ENCODE measurements around the gene APBB1IP. TPM values are rescaled to one million over a fixed set of nuclear protein-coding genes. Genes with fewer than 3 reads are reported as not detected.
A peak's percentile ranks its signal among the peaks of the same experiment; 100 is the strongest.

Gene APBB1IP
- total and polyA plus RNA-seq, 9 of the 15 experiments (the other 6 are each of a cell fraction or from before 2014, with no cell fraction given), result 0.03 to 0.11 (median 0.06) TPM; not detected in 4

GRCh38 chr10:26550774-26551526, 112.8 kb downstream of the APBB1IP start:
- peak; percentile 80 for ATAC-seq
- DNase-seq (ENCODE audit: extremely low read depth in 1 of 4, low spot score in 3 of 4), result peak; percentile 13 to 37 (median 30)
- Histone ChIP-seq H3K27ac (ENCODE audit: extremely low read depth, low read depth, low read length) (no peak overlapping the region), H3K9me1 (ENCODE audit: control insufficient read depth, insufficient read depth, low read length) (no peaks in the 10 kb centered on the region), H3K79me2 (ENCODE audit: control insufficient read depth, insufficient read depth, low read length) (no peaks in the 10 kb centered on the region), H4K20me1 (replicated peaks; ENCODE audit: control insufficient read depth, insufficient read depth, low read length) (no peaks in the 10 kb centered on the region), H3K36me3 (ENCODE audit: control insufficient read depth, insufficient read depth, low read length) (no peaks in the 10 kb centered on the region), H3K9ac (ENCODE audit: insufficient read depth in 1 of 2, low read depth in 2 of 2, low read length in 2 of 2) (no peak overlapping the region), H3K27me3 (ENCODE audit: control insufficient read depth in 2 of 2, insufficient read depth in 2 of 2, low read length in 2 of 2) (no peaks in the 10 kb centered on the region; a peak in 1 of 5 replicates), H3K4me3 (no peak overlapping the region), H3K4me2 (ENCODE audit: insufficient read depth, low read length) (no peak overlapping the region), H2AFZ (ENCODE audit: low read depth, low read length) (no peak overlapping the region), H3K9me3 (replicated peaks; ENCODE audit: control insufficient read depth, insufficient read depth, low read depth, low read length) (no peaks in the 10 kb centered on the region), H3K4me1 (replicated peaks in 1 of 2; ENCODE audit: control insufficient read depth in 2 of 2, insufficient read depth in 2 of 2, low read length in 2 of 2) (no peaks in the 10 kb centered on the region)
- peak; percentile 23 for FAIRE-seq
- WGBS (ENCODE audit: insufficient coverage, low coverage, missing lambda C conversion rate), result 2% methylated on average over 15 of the region's 15 CpGs
- ChIA-PET CTCF (ENCODE audit: low intra/inter-chr PET ratio) (no interaction called here), POLR2A (no interaction called here)
- in situ Hi-C loops (cut with MboI) (loop anchor here (10.0 to 25.0 kb wide), 2 partner anchors 216 to 839 kb away; no protein-coding TSS in a partner anchor), intact Hi-C loops (cut with micrococcal nuclease) (loop anchor here (10.0 kb wide), 1 partner anchor 796 kb away; no protein-coding TSS in a partner anchor)
- TF ChIP-seq GABPA (tag; conservative IDR thresholded peaks at IDR 0.05; ENCODE audit: low read depth), result no peak
- TF ChIP-seq RBBP5 (IDR thresholded peaks at IDR 0.05; ENCODE audit: borderline replicate concordance, insufficient read depth, low read length, poor library complexity, severe bottlenecking), result no peak
- peak in 1 of 3 experiments; percentile 42; a peak in 1 of 6 replicates for TF ChIP-seq CTCF (IDR thresholded peaks at IDR 0.05 in 2 of 3, conservative IDR thresholded peaks at IDR 0.05 in 1 of 3; ENCODE audit: insufficient read depth in 2 of 3, low read depth in 1 of 3, low read length in 3 of 3)
- 0 out of 4 replicates have a peak, but pooled peaks of 1 of the 2 experiments have one; percentile 23 for TF ChIP-seq RAD21 (CRISPR knock-in tag; conservative IDR thresholded peaks at IDR 0.05 in 1 of 2, IDR thresholded peaks at IDR 0.05 in 1 of 2)
- BruUV-seq (replicated peaks), result no TSS peak

All from K562 (cell line).